Measurements from ENCODE around the gene AHR.

DNA sequence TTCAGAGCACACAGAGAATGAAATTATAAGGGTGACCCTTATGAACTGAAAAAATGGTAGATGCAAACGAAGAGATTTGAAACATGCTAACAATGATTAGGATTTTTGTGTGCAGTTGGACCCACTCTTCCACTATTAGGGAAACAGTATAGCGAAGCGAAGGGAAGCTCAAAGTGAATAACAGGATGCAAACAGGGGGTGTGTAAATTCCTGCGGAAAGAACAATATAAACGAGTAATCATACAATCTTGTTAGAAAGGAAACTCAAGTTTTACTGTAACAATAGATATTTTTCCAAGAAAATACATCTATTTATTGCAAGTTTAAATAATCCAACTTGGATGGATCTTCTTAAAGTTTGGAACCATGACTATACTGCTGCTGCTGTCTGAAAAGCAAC, 14.7 kb downstream of the AHR start:
- TF ChIP-seq EZH2 (optimal IDR thresholded peaks at IDR 0.05; ENCODE audit: low read depth, low read length) (no peak), EZH2phosphoT487 (IDR thresholded peaks at IDR 0.05; ENCODE audit: low read length) (no peak)
- TF ChIP-seq, protein P1, sequence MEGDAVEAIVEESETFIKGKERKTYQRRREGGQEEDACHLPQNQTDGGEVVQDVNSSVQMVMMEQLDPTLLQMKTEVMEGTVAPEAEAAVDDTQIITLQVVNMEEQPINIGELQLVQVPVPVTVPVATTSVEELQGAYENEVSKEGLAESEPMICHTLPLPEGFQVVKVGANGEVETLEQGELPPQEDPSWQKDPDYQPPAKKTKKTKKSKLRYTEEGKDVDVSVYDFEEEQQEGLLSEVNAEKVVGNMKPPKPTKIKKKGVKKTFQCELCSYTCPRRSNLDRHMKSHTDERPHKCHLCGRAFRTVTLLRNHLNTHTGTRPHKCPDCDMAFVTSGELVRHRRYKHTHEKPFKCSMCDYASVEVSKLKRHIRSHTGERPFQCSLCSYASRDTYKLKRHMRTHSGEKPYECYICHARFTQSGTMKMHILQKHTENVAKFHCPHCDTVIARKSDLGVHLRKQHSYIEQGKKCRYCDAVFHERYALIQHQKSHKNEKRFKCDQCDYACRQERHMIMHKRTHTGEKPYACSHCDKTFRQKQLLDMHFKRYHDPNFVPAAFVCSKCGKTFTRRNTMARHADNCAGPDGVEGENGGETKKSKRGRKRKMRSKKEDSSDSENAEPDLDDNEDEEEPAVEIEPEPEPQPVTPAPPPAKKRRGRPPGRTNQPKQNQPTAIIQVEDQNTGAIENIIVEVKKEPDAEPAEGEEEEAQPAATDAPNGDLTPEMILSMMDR (IDR thresholded peaks at IDR 0.05; ENCODE audit: low read length) = no peak

All from MM.1S (cell line).